ENCODE measurements around the gene TRHDE. TPM values are rescaled to one million over a fixed set of nuclear protein-coding genes. Genes with fewer than 3 reads are reported as not detected.

Gene TRHDE
- total RNA-seq, 2 donors from 2014 or later, result 3.1 to 4.1 TPM

- H3K27ac ChIP-seq, result no peak overlapping the region
- H3K4me3 ChIP-seq, result no peak overlapping the region
- no peaks in the 10 kb centered on the region for H3K27me3 ChIP-seq (replicated peaks; ENCODE audit: insufficient read depth)
- intact Hi-C loops (cut with DNase I), result no loop called here
- H3K36me3 ChIP-seq, result no peaks in the 10 kb centered on the region
- 63% methylated on average over 1 of the region's 1 CpG for WGBS
- H3K9me3 ChIP-seq, result no peaks in the 10 kb centered on the region
- no peak for DNase-seq (ENCODE audit: low spot score)
- no peaks in the 10 kb centered on the region for H3K4me1 ChIP-seq (replicated peaks)
- TF ChIP-seq POLR2AphosphoS5 (IDR thresholded peaks at IDR 0.05) (no peak), POLR2A (IDR thresholded peaks at IDR 0.05) (no peak), CTCF (IDR thresholded peaks at IDR 0.05) (no peak)
Measured at GRCh38 chr12:72236071-72236705, 36.0 kb upstream of the TRHDE start.

GRCh38 chr12:72241552-72241951 is 30.6 kb upstream of the TRHDE start:
- TF ChIP-seq POLR2AphosphoS5 (IDR thresholded peaks at IDR 0.05), result no peak
- TF ChIP-seq POLR2A (IDR thresholded peaks at IDR 0.05), result no peak
- TF ChIP-seq CTCF (IDR thresholded peaks at IDR 0.05), result no peak
- Histone ChIP-seq H3K27ac (no peak overlapping the region), H3K9me3 (no peaks in the 10 kb centered on the region), H3K27me3 (replicated peaks; ENCODE audit: insufficient read depth) (no peaks in the 10 kb centered on the region), H3K4me3 (no peak overlapping the region), H3K4me1 (replicated peaks) (no peaks in the 10 kb centered on the region), H3K36me3 (no peaks in the 10 kb centered on the region)
- intact Hi-C loops (cut with DNase I), result no loop called here
- WGBS, result 75% methylated on average over 3 of the region's 3 CpGs
- DNase-seq (ENCODE audit: low spot score), result no peak

GRCh38 chr12:72242946-72243345 is 29.2 kb upstream of the TRHDE start:
- TF ChIP-seq CTCF (IDR thresholded peaks at IDR 0.05) (no peak), POLR2A (IDR thresholded peaks at IDR 0.05) (no peak), POLR2AphosphoS5 (IDR thresholded peaks at IDR 0.05) (no peak)
- intact Hi-C loops (cut with DNase I), result no loop called here
- Histone ChIP-seq H3K27ac (no peak overlapping the region), H3K36me3 (no peaks in the 10 kb centered on the region), H3K4me1 (replicated peaks) (no peaks in the 10 kb centered on the region), H3K9me3 (no peaks in the 10 kb centered on the region), H3K27me3 (replicated peaks; ENCODE audit: insufficient read depth) (no peaks in the 10 kb centered on the region), H3K4me3 (no peak overlapping the region)
- DNase-seq (ENCODE audit: low spot score), result no peak
- 92% methylated on average over 2 of the region's 2 CpGs for WGBS

- no peak for DNase-seq (ENCODE audit: low spot score)
- no peaks in the 10 kb centered on the region for H3K27me3 ChIP-seq (replicated peaks; ENCODE audit: insufficient read depth)
- WGBS, result 65% methylated on average over 4 of the region's 4 CpGs
- H3K36me3 ChIP-seq, result no peaks in the 10 kb centered on the region
- no peak overlapping the region for H3K27ac ChIP-seq
- no peak overlapping the region for H3K4me3 ChIP-seq
- H3K4me1 ChIP-seq (replicated peaks), result no peaks in the 10 kb centered on the region
- TF ChIP-seq POLR2A (IDR thresholded peaks at IDR 0.05), result no peak
- TF ChIP-seq POLR2AphosphoS5 (IDR thresholded peaks at IDR 0.05), result no peak
- no peak for TF ChIP-seq CTCF (IDR thresholded peaks at IDR 0.05)
- H3K9me3 ChIP-seq, result no peaks in the 10 kb centered on the region
- intact Hi-C loops (cut with DNase I), result no loop called here
Measured at GRCh38 chr12:72246370-72246769, 25.8 kb upstream of the TRHDE start.

GRCh38 chr12:72250346-72250745 is 21.8 kb upstream of the TRHDE start:
- H3K4me1 ChIP-seq (replicated peaks), result no peaks in the 10 kb centered on the region
- H3K27me3 ChIP-seq (replicated peaks; ENCODE audit: insufficient read depth), result no peaks in the 10 kb centered on the region
- 79% methylated on average over 2 of the region's 2 CpGs for WGBS
- no peak overlapping the region for H3K4me3 ChIP-seq
- H3K36me3 ChIP-seq, result no peaks in the 10 kb centered on the region
- no peak for DNase-seq (ENCODE audit: low spot score)
- no peak overlapping the region for H3K27ac ChIP-seq
- TF ChIP-seq POLR2AphosphoS5 (IDR thresholded peaks at IDR 0.05), result no peak
- TF ChIP-seq CTCF (IDR thresholded peaks at IDR 0.05), result no peak
- no peak for TF ChIP-seq POLR2A (IDR thresholded peaks at IDR 0.05)
- no peaks in the 10 kb centered on the region for H3K9me3 ChIP-seq
- intact Hi-C loops (cut with DNase I), result no loop called here

Measured in prostate gland (tissue), 2 donors.